HepG2 (cell line): ENCODE measurements around the gene NLRP11. TPM values are rescaled to one million over a fixed set of nuclear protein-coding genes. Genes with fewer than 3 reads are reported as not detected.

Source experiments
- ATAC-seq: fragments of 200-7000 bp; cut with Tn5 transposase; 3 replicates; pipeline ENCODE4 v1.9.1; 2020; ENCODE audit warnings: mild to moderate bottlenecking, moderate library complexity
- BruUV-seq: library from RNA; stranded (reverse); fragments of 400-500 nt; replicated peaks from 2 replicates; lab custom pipeline; 2021; lab: Mats Ljungman, UMichigan
- CTCF ChIA-PET: fragments of 300-600 bp; formaldehyde crosslinking; extraction: SDS; loops from one replicate; lab custom pipeline; 2021; ENCODE audit warnings: low total read pairs, inconsistent platforms, low intra/inter-chr PET ratio; lab: Yijun Ruan, JAX
- POLR2A ChIA-PET: fragments of 350-600 bp; sonication (Branson Sonifier 250); formaldehyde crosslinking; loops from one replicate; lab custom pipeline; 2020; ENCODE audit warnings: antibody characterized with exemption, inconsistent platforms; lab: Yijun Ruan, JAX
- DNase-seq: peaks from one replicate; pipeline ENCODE4 v3.0.0-alpha.2; 2015; ENCODE audit warnings: low spot score
- FAIRE-seq: peaks from 3 replicates; lab custom pipeline; 2011; peaks lifted over from hg19 to GRCh38; lab: Jason Lieb, UNC
- H2AFZ ChIP-seq: one replicate; pipeline ENCODE4 v1.6.1; 2011; ENCODE audit warnings: low read length, inconsistent platforms
- H3K27ac ChIP-seq: fragments of 300-600 bp; 3 replicates; pipeline ENCODE4 v1.8.0; 2011; ENCODE audit warnings: mixed run types, mild to moderate bottlenecking, mixed read lengths, low read length, inconsistent platforms; ENCODE audit not compliant: insufficient read depth; ENCODE audit errors: extremely low read length
- H3K27me3 ChIP-seq, 2 experiments: fragments of 200-600 bp in 1 of 2; 2 replicates in 1 of 2; 3 replicates in 1 of 2; pipeline versions ENCODE4 v1.6.0 to v1.8.0; 2011; ENCODE audit warnings: low read length in 2 of 2, mild to moderate bottlenecking in 2 of 2, moderate library complexity in 2 of 2, inconsistent platforms in 1 of 2; ENCODE audit not compliant: insufficient read depth in 2 of 2, control insufficient read depth in 1 of 2
- H3K36me3 ChIP-seq, 2 experiments: fragments of 200-600 bp in 1 of 2; replicated peaks in 1 of 2; 2 replicates in 1 of 2; 3 replicates in 1 of 2; pipeline versions ENCODE4 v1.5.1 to v1.8.0; 2011; ENCODE audit warnings: low read length in 2 of 2, inconsistent platforms in 1 of 2; ENCODE audit not compliant: insufficient read depth in 2 of 2, control insufficient read depth in 1 of 2
- H3K4me1 ChIP-seq: 2 replicates; pipeline ENCODE4 v1.5.1; 2012; ENCODE audit warnings: low read length, inconsistent platforms; ENCODE audit not compliant: insufficient read depth
- H3K4me2 ChIP-seq: 2 replicates; pipeline ENCODE4 v1.6.0; 2011; ENCODE audit warnings: low read depth, low read length, inconsistent platforms
- H3K4me3 ChIP-seq, 3 experiments: fragments of 200-600 bp in 1 of 3; sonication (generic), shearing (Covaris generic) in 1 of 3; replicated peaks in 1 of 3; 2 replicates each; pipeline ENCODE4 v1.5.1; 2011 to 2016; ENCODE audit warnings: low read length in 3 of 3, inconsistent platforms in 2 of 3, low read depth in 2 of 3, mild to moderate bottlenecking in 2 of 3, control low read depth in 1 of 3, mixed read lengths in 1 of 3; ENCODE audit not compliant: insufficient read depth in 1 of 3
- H3K79me2 ChIP-seq: one replicate; pipeline ENCODE4 v1.6.1; 2011; ENCODE audit warnings: low read length, inconsistent platforms; ENCODE audit not compliant: insufficient read depth
- H3K9ac ChIP-seq: 2 replicates; pipeline ENCODE4 v1.6.0; 2011; ENCODE audit warnings: mild to moderate bottlenecking, low read depth, low read length, inconsistent platforms; ENCODE audit not compliant: insufficient read depth
- H3K9me3 ChIP-seq: 2 replicates; pipeline ENCODE4 v1.5.1; 2012; ENCODE audit warnings: mild to moderate bottlenecking, low read length
- H4K20me1 ChIP-seq: 2 replicates; pipeline ENCODE4 v1.6.0; 2011; ENCODE audit warnings: inconsistent platforms, mild to moderate bottlenecking, low read length, moderate library complexity; ENCODE audit not compliant: insufficient read depth
- ARNTL ChIP-seq: sonication (generic); formaldehyde crosslinking; IDR thresholded peaks from 2 replicates; pipeline ENCODE4 v1.4.0; 2020; ENCODE audit warnings: mild to moderate bottlenecking, missing genetic modification reagents
- ATF7 ChIP-seq, 2 experiments: fragments of 450-650 bp in 1 of 2; sonication (generic) in 1 of 2; formaldehyde crosslinking in 1 of 2; IDR thresholded peaks; 2 replicates each; pipeline versions ENCODE4 v1.4.0 to v1.6.1; 2016 to 2020; ENCODE audit warnings: antibody characterized with exemption in 1 of 2, mild to moderate bottlenecking in 1 of 2, missing genetic modification reagents in 1 of 2
- HNRNPUL1 ChIP-seq: fragments of 200-400 bp; formaldehyde crosslinking; IDR thresholded peaks from 2 replicates; pipeline ENCODE4 v1.6.1; 2017; ENCODE audit warnings: low read depth, mild to moderate bottlenecking, low read length, moderate library complexity
- LBX2 ChIP-seq: sonication (generic); formaldehyde crosslinking; IDR thresholded peaks from 2 replicates; pipeline ENCODE4 v1.5.0; 2020; ENCODE audit warnings: missing genetic modification reagents, mild to moderate bottlenecking, borderline replicate concordance
- RFX5 ChIP-seq: IDR thresholded peaks from 2 replicates; pipeline ENCODE4 v1.6.1; 2011; ENCODE audit warnings: low read depth, low read length, improper control_type of control experiment
- SMARCC2 ChIP-seq: fragments of 450-650 bp; IDR thresholded peaks from 2 replicates; pipeline ENCODE4 v1.6.1; 2017; ENCODE audit warnings: antibody characterized with exemption, mild to moderate bottlenecking
- STAT6 ChIP-seq: sonication (generic); formaldehyde crosslinking; IDR thresholded peaks from 2 replicates; pipeline ENCODE4 v1.4.0; 2020; ENCODE audit warnings: missing genetic modification reagents, mild to moderate bottlenecking, borderline replicate concordance
- TOPORS ChIP-seq: sonication (generic); formaldehyde crosslinking; IDR thresholded peaks from 2 replicates; pipeline ENCODE4 v1.8.0; 2023; ENCODE audit warnings: mild to moderate bottlenecking, missing genetic modification reagents
- U2AF1 ChIP-seq: fragments of 200-400 bp; formaldehyde crosslinking; optimal IDR thresholded peaks from 2 replicates; pipeline ENCODE3; 2017; ENCODE audit warnings: mild to moderate bottlenecking, low read depth, low read length
- ZFP36L1 ChIP-seq: sonication (generic); formaldehyde crosslinking; IDR thresholded peaks from 2 replicates; pipeline ENCODE4 v1.8.0; 2022; ENCODE audit warnings: mild to moderate bottlenecking, missing genetic modification reagents, moderate library complexity
- WGBS: methylation state at CpG from one replicate; pipeline ENCODE4 v1.1.6; 2017; ENCODE audit warnings: low lambda C conversion rate; 5-methylcytosine and 5-hydroxymethylcytosine counted together
- in situ Hi-C: cut with HindIII; loops from 2 replicates; pipeline ENCODE4 v1.10.0; 2017; ENCODE audit warnings: low pct_unique_long_range_greater_than_20kb; ENCODE audit not compliant: extremely low pct_ligation_motif_present
- intact Hi-C: fragments of 100-400 bp; cut with micrococcal nuclease; formaldehyde crosslinking; loops from one replicate; pipeline ENCODE4 v1.10.0; 2022; ENCODE audit not compliant: unreplicated experiment
- polyA plus RNA-seq, 8 experiments: library from polyadenylated mRNA; depleted of rRNA in 3 of 8; stranded (reverse) in 7 of 8; unstranded in 1 of 8; fragments of >200 nt; fragmentation: Illumina TruSeq in 4 of 8; extraction: Trizol in 4 of 8; gene quantifications; 2 replicates each; pipeline versions ENCODE4 v1.2.1 to v1.2.3, GENCODE V29; 2011 to 2016; ENCODE audit warnings: low read depth in 4 of 8, missing spikeins in 1 of 8, mixed read lengths in 1 of 8; ENCODE audit not compliant: insufficient read depth in 1 of 8
- total RNA-seq, 5 experiments: library from RNA; depleted of rRNA; stranded (reverse); fragments of >200 nt; fragmentation: Illumina TruSeq; extraction: Trizol; gene quantifications; 2 replicates each; pipeline ENCODE4 v1.2.3, GENCODE V29; 2016; ENCODE audit warnings: low read depth in 1 of 5
- TF ChIP-seq, protein P1 (sequence below): sonication (generic); formaldehyde crosslinking; IDR thresholded peaks from 2 replicates; pipeline ENCODE4 v1.5.1; 2020; ENCODE audit warnings: missing genetic modification reagents, mild to moderate bottlenecking, borderline replicate concordance

NLRP11 gene
- total and polyA plus RNA-seq, 2 of the 13 experiments (the other 11 are each of a cell fraction or from before 2014, with no cell fraction given), result 0.02 TPM; not detected in 1

- no TSS peak for BruUV-seq
- DNase-seq (no peak), ATAC-seq (no peak), FAIRE-seq (no peak)
- Histone ChIP-seq H3K4me2 (no peak overlapping the region), H3K79me2 (no peaks in the 10 kb centered on the region), H2AFZ (no peak overlapping the region), H3K36me3 (no peaks in the 10 kb centered on the region), H4K20me1 (no peaks in the 10 kb centered on the region), H3K9me3 (no peaks in the 10 kb centered on the region), H3K4me1 (no peaks in the 10 kb centered on the region), H3K4me3 (no peak overlapping the region), H3K9ac (no peak overlapping the region), H3K27ac (no peak overlapping the region), H3K27me3 (peaks cover 0 to 12% of the 10 kb centered on the region in 2 experiments; a peak in 2 of 5 replicates)
- intact Hi-C loops, result no loop called here
- no peak for TF ChIP-seq U2AF1
- POLR2A ChIA-PET, result no interaction called here
- WGBS, result 29% methylated on average over 3 of the region's 3 CpGs
- CTCF ChIA-PET, result no interaction called here
- in situ Hi-C loops, result no loop called here
Observed at GRCh38 chr19:55820037-55820436, 11.8 kb downstream of the NLRP11 start.

DNA sequence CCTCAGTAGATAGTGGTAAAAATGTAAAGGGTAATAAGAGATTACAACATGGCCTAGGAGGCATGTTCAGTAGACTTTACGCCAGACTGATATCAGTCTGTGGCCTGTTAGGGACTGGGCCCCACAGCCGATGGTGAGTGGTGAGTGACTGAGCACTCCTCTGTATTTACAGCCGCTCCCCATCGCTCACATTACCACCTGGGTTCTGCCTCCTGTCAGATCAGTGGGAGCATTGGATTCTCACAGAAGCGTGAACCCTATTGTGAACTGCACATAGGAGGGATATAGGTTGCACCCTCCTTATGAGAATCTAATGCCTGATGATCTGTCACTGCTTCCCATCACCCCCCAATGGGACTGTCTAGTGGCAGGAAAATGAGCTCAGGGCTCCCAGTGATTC is 17.9 kb downstream of the NLRP11 start:
- in situ Hi-C loops, result no loop called here
- 35% methylated on average over 4 of the region's 5 CpGs for WGBS
- TF ChIP-seq TOPORS (CRISPR knock-in tag), result no peak
- no peak for TF ChIP-seq SMARCC2
- TF ChIP-seq, protein P1, sequence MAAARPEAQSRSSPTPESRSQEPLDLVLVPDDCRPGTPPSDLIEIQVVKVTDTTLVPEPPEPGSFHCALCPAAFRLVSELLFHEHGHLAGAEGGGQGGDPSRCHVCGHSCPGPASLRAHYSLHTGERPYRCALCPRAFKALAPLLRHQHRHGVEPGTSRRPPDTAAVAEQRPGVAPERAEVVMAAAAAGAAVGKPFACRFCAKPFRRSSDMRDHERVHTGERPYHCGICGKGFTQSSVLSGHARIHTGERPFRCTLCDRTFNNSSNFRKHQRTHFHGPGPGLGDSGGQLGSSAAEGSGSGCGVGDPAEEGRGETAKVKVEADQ, result no peak
- TF ChIP-seq ATF7 (IDR thresholded peaks at IDR 0.05), result no peak
- TF ChIP-seq ATF7 (CRISPR knock-in tag; IDR thresholded peaks at IDR 0.05), result no peak
- TF ChIP-seq HNRNPUL1, result no peak
- TF ChIP-seq RFX5, result no peak
- TF ChIP-seq STAT6 (CRISPR knock-in tag), result no peak
- no peak for TF ChIP-seq ZFP36L1 (CRISPR knock-in tag)
- TF ChIP-seq LBX2, result no peak
- TF ChIP-seq ARNTL (CRISPR knock-in tag), result no peak

More for the DNA sequence above, 17.9 kb downstream of the NLRP11 start:
- CTCF ChIA-PET, result no interaction called here
- H3K79me2 ChIP-seq, result no peaks in the 10 kb centered on the region
- H3K4me3 ChIP-seq, result no peak overlapping the region
- peaks cover 4% of the 10 kb centered on the region; the same call in 1 of the 2 replicates for H3K4me1 ChIP-seq
- H3K9ac ChIP-seq, result no peak overlapping the region
- POLR2A ChIA-PET, result no interaction called here
- intact Hi-C loops, result no loop called here
- DNase-seq (no peak), FAIRE-seq (no peak), ATAC-seq (no peak)
- H4K20me1 ChIP-seq, result no peaks in the 10 kb centered on the region
- H3K4me2 ChIP-seq, result no peak overlapping the region
- BruUV-seq, result no TSS peak
- H3K36me3 ChIP-seq, result no peaks in the 10 kb centered on the region
- peaks cover 0 to 9% of the 10 kb centered on the region in 2 experiments; a peak in 2 of 5 replicates for H3K27me3 ChIP-seq
- H2AFZ ChIP-seq, result no peak overlapping the region
- H3K27ac ChIP-seq, result no peak overlapping the region
- H3K9me3 ChIP-seq, result no peaks in the 10 kb centered on the region
